Measurements from ENCODE around the gene FXYD6. TPM values are rescaled to one million over a fixed set of nuclear protein-coding genes. Genes with fewer than 3 reads are reported as not detected.

FXYD6 gene
- total RNA-seq, 1 donor from 2014 or later, result 95.6 TPM

- no peaks in the 10 kb centered on the region for H3K9me3 Mint-ChIP-seq
- no peak overlapping the region for H3K4me3 Mint-ChIP-seq
These were observed 56.4 kb downstream of the FXYD6 start for GRCh38 chr11:117820071-117820470.

GRCh38 chr11:117819096-117820040 is 57.1 kb downstream of the FXYD6 start:
- no peak overlapping the region for H2AFZ ChIP-seq (replicated peaks)
- peaks cover 31% of the 10 kb centered on the region for H3F3A ChIP-seq (ENCODE audit: low read depth)
- peaks cover 6% of the 10 kb centered on the region for H3K27me3 Mint-ChIP-seq (ENCODE audit: insufficient read depth, low read depth)
- peak; percentile 77 for TF ChIP-seq CTCF (IDR thresholded peaks at IDR 0.05)
- no peak for TF ChIP-seq EZH2 (IDR thresholded peaks at IDR 0.05)
- H3K9me3 ChIP-seq (ENCODE audit: low read depth), result no peaks in the 10 kb centered on the region
- H3K4me3 Mint-ChIP-seq, result no peak overlapping the region
- H3K4me1 Mint-ChIP-seq, result peaks cover 49% of the 10 kb centered on the region
- no peak overlapping the region for H3K27ac ChIP-seq
- peaks cover 5% of the 10 kb centered on the region for H4K20me1 ChIP-seq (ENCODE audit: low read depth)
- no peak overlapping the region for H3K27ac Mint-ChIP-seq
- H3K27me3 ChIP-seq, result no peaks in the 10 kb centered on the region
- no peak overlapping the region for H3K4me2 ChIP-seq
- H3K36me3 Mint-ChIP-seq, result no peaks in the 10 kb centered on the region
- H3K36me3 ChIP-seq, result no peaks in the 10 kb centered on the region
- H3K9me3 Mint-ChIP-seq, result no peaks in the 10 kb centered on the region
- no peaks in the 10 kb centered on the region for H3K79me2 ChIP-seq (ENCODE audit: low read depth)
- peak; percentile 83 for DNase-seq (ENCODE audit: low spot score)
- H3K9ac ChIP-seq, result no peak overlapping the region
- no peak overlapping the region for H3K4me3 ChIP-seq
- peaks cover 30% of the 10 kb centered on the region for H3K4me1 ChIP-seq

More at GRCh38 chr11:117820071-117820470, 56.4 kb downstream of the FXYD6 start:
- Histone ChIP-seq H3K4me3 (no peak overlapping the region), H3K4me2 (no peak overlapping the region), H2AFZ (replicated peaks) (no peak overlapping the region), H3K27me3 (no peaks in the 10 kb centered on the region), H3K4me1 (peaks cover 23% of the 10 kb centered on the region), H3F3A (ENCODE audit: low read depth) (peaks cover 25% of the 10 kb centered on the region), H3K79me2 (ENCODE audit: low read depth) (no peaks in the 10 kb centered on the region), H4K20me1 (ENCODE audit: low read depth) (peaks cover 5% of the 10 kb centered on the region), H3K9me3 (ENCODE audit: low read depth) (no peaks in the 10 kb centered on the region), H3K27ac (no peak overlapping the region), H3K9ac (no peak overlapping the region), H3K36me3 (no peaks in the 10 kb centered on the region)
- Mint-ChIP-seq H3K27me3 (ENCODE audit: insufficient read depth, low read depth) (peaks cover 4% of the 10 kb centered on the region), H3K4me1 (peaks cover 42% of the 10 kb centered on the region), H3K36me3 (no peaks in the 10 kb centered on the region), H3K27ac (no peak overlapping the region)
- no peak for DNase-seq (ENCODE audit: low spot score)
- no peak for TF ChIP-seq CTCF (IDR thresholded peaks at IDR 0.05)
- TF ChIP-seq EZH2phosphoT487 (IDR thresholded peaks at IDR 0.05), result no peak
- TF ChIP-seq EZH2 (IDR thresholded peaks at IDR 0.05), result no peak

- no peak overlapping the region for H3K27ac Mint-ChIP-seq
- TF ChIP-seq EZH2phosphoT487 (IDR thresholded peaks at IDR 0.05) (no peak), CTCF (IDR thresholded peaks at IDR 0.05) (no peak), EZH2 (IDR thresholded peaks at IDR 0.05) (no peak)
- no peak overlapping the region for H3K4me3 Mint-ChIP-seq
- Histone ChIP-seq H3K36me3 (no peaks in the 10 kb centered on the region), H3K79me2 (ENCODE audit: low read depth) (no peaks in the 10 kb centered on the region), H3K4me1 (peaks cover 33% of the 10 kb centered on the region), H3K9me3 (ENCODE audit: low read depth) (no peaks in the 10 kb centered on the region), H3K4me3 (no peak overlapping the region), H3K27me3 (no peaks in the 10 kb centered on the region), H3F3A (ENCODE audit: low read depth) (peaks cover 34% of the 10 kb centered on the region), H3K9ac (no peak overlapping the region), H3K4me2 (no peak overlapping the region), H2AFZ (replicated peaks) (no peak overlapping the region), H3K27ac (no peak overlapping the region), H4K20me1 (ENCODE audit: low read depth) (peaks cover 5% of the 10 kb centered on the region)
- no peaks in the 10 kb centered on the region for H3K36me3 Mint-ChIP-seq
- H3K4me1 Mint-ChIP-seq, result peaks cover 56% of the 10 kb centered on the region
- H3K9me3 Mint-ChIP-seq, result no peaks in the 10 kb centered on the region
- peaks cover 6% of the 10 kb centered on the region for H3K27me3 Mint-ChIP-seq (ENCODE audit: insufficient read depth, low read depth)
- no peak for DNase-seq (ENCODE audit: low spot score)
These were observed 58.2 kb downstream of the FXYD6 start for GRCh38 chr11:117818041-117818873.

All from neural progenitor cell (in vitro differentiated cells).